B cell (primary cell): ENCODE measurements around the gene TMEM14A.

Experiments
- CTCF ChIP-seq: fragments of 200-600 bp; IDR thresholded peaks from one replicate; pipeline ENCODE4 v1.8.0; 2022; ENCODE audit warnings: antibody characterized with exemption, mild to moderate bottlenecking
- EZH2 ChIP-seq: IDR thresholded peaks from 2 replicates; pipeline ENCODE4 v1.6.1; 2012; ENCODE audit warnings: borderline replicate concordance, low read depth, mild to moderate bottlenecking, moderate library complexity, low read length; ENCODE audit not compliant: insufficient read depth, poor library complexity, severe bottlenecking

GRCh38 chr6:52635049-52635577 lies 35.8 kb upstream of the TMEM14A start:
- TF ChIP-seq EZH2 (no peak), CTCF (no peak)
